GM12878 (cell line): Measurements from ENCODE around the gene PAK6. TPM values are rescaled to one million over a fixed set of nuclear protein-coding genes. Genes with fewer than 3 reads are reported as not detected.

Experiments
- ATAC-seq: fragments of 200-7000 bp; cut with Tn5 transposase; 3 replicates; pipeline ENCODE4 v1.9.1; 2020; ENCODE audit warnings: mild to moderate bottlenecking, moderate library complexity
- BruUV-seq: library from RNA; stranded (reverse); fragments of 400-500 nt; replicated peaks from 2 replicates; lab custom pipeline; 2021; lab: Mats Ljungman, UMichigan
- CTCF ChIA-PET: fragments of 300-600 bp; sonication (Branson Sonifier 250); formaldehyde crosslinking; extraction: SDS; loops from one replicate; lab custom pipeline; 2021; ENCODE audit warnings: inconsistent platforms; lab: Yijun Ruan, JAX
- POLR2A ChIA-PET: fragments of 350-600 bp; formaldehyde crosslinking; extraction: SDS; loops from one replicate; lab custom pipeline; 2021; ENCODE audit warnings: inconsistent platforms; lab: Charles Lee
- RAD21 ChIA-PET: fragments of 300-600 bp; sonication (Branson Sonifier 250); formaldehyde crosslinking; loops from one replicate; lab custom pipeline; 2023; ENCODE audit warnings: antibody characterized with exemption; ENCODE audit not compliant: unreplicated experiment; lab: Charles Lee
- SMC1A ChIA-PET: fragments of 300-600 bp; sonication (Branson Sonifier 250); formaldehyde crosslinking; loops from one replicate; lab custom pipeline; 2023; ENCODE audit not compliant: unreplicated experiment, uncharacterized antibody; lab: Charles Lee
- DNase-seq: peaks from one replicate; pipeline ENCODE4 v3.0.0-alpha.2; 2011; ENCODE audit warnings: low read depth, low spot score
- FAIRE-seq: peaks from 3 replicates; lab custom pipeline; 2011; peaks lifted over from hg19 to GRCh38; lab: Jason Lieb, UNC
- H2AFZ ChIP-seq: 2 replicates; pipeline ENCODE4 v1.6.0; 2011; ENCODE audit warnings: low read depth, low read length, control low read depth; ENCODE audit not compliant: control insufficient read depth
- H3K27ac ChIP-seq: 2 replicates; pipeline ENCODE4 v1.5.1; 2011; ENCODE audit warnings: control low read depth; ENCODE audit not compliant: control insufficient read depth, insufficient read depth
- H3K27me3 ChIP-seq, 2 experiments: replicated peaks in 1 of 2; 2 replicates each; pipeline versions ENCODE4 v1.6.0 to v1.6.1; 2011; ENCODE audit warnings: low read length in 1 of 2; ENCODE audit not compliant: control insufficient read depth in 2 of 2, insufficient read depth in 2 of 2
- H3K36me3 ChIP-seq, 2 experiments: 2 replicates each; pipeline ENCODE4 v1.5.1; 2011; ENCODE audit warnings: low read length in 1 of 2; ENCODE audit not compliant: control insufficient read depth in 2 of 2, insufficient read depth in 2 of 2
- H3K4me1 ChIP-seq: 2 replicates; pipeline ENCODE4 v1.6.1; 2011; ENCODE audit warnings: mild to moderate bottlenecking, low read length, moderate library complexity, mixed read lengths; ENCODE audit not compliant: control insufficient read depth, insufficient read depth
- H3K4me2 ChIP-seq: 2 replicates; pipeline ENCODE4 v1.6.0; 2011; ENCODE audit warnings: control low read depth; ENCODE audit not compliant: control insufficient read depth, insufficient read depth
- H3K4me3 ChIP-seq: fragments of 200-600 bp; sonication (generic); 2 replicates; pipeline ENCODE4 v1.5.1; 2016
- H3K79me2 ChIP-seq: 2 replicates; pipeline ENCODE4 v1.6.0; 2011; ENCODE audit warnings: low read length; ENCODE audit not compliant: control insufficient read depth, insufficient read depth
- H3K9ac ChIP-seq: 2 replicates; pipeline ENCODE4 v1.8.0; 2011; ENCODE audit warnings: low read length, control low read depth, mixed read lengths; ENCODE audit not compliant: control insufficient read depth, insufficient read depth
- H3K9me3 ChIP-seq: replicated peaks from 3 replicates; pipeline ENCODE4 v1.5.1; 2011; ENCODE audit warnings: mild to moderate bottlenecking, low read length; ENCODE audit not compliant: control insufficient read depth, insufficient read depth
- H4K20me1 ChIP-seq: 2 replicates; pipeline ENCODE4 v1.6.0; 2011; ENCODE audit not compliant: control insufficient read depth, insufficient read depth
- ATF7 ChIP-seq: fragments of 450-650 bp; IDR thresholded peaks from 2 replicates; pipeline ENCODE4 v1.6.1; 2016; ENCODE audit warnings: low read depth, mild to moderate bottlenecking
- IKZF2 ChIP-seq, 2 experiments: fragments of 450-650 bp; IDR thresholded peaks; 2 replicates each; pipeline ENCODE4 v1.6.1; 2017; ENCODE audit warnings: mild to moderate bottlenecking in 2 of 2, moderate library complexity in 2 of 2
- NFYB ChIP-seq: IDR thresholded peaks from 2 replicates; pipeline ENCODE4 v1.6.1; 2011; ENCODE audit warnings: low read depth, mild to moderate bottlenecking, low read length, improper control_type of control experiment, moderate library complexity; ENCODE audit not compliant: insufficient read depth
- SPI1 ChIP-seq: IDR thresholded peaks from 2 replicates; pipeline ENCODE4 v1.6.1; 2011; ENCODE audit warnings: low read depth, mild to moderate bottlenecking, low read length, moderate library complexity, borderline replicate concordance; ENCODE audit not compliant: insufficient read depth
- USF1 ChIP-seq: IDR thresholded peaks from 2 replicates; pipeline ENCODE4 v1.6.1; 2011; ENCODE audit warnings: borderline replicate concordance, low read depth, mild to moderate bottlenecking, moderate library complexity, mixed read lengths, low read length; ENCODE audit not compliant: insufficient read depth; ENCODE audit errors: extremely low read length
- WGBS: methylation state at CpG from one replicate; pipeline ENCODE4 v1.1.6; 2016; ENCODE audit warnings: low lambda C conversion rate; ENCODE audit not compliant: insufficient replicate concordance, insufficient coverage; ENCODE audit errors: missing lambda C conversion rate; 5-methylcytosine and 5-hydroxymethylcytosine counted together
- in situ Hi-C: fragments of 300-500 bp; cut with MboI; formaldehyde crosslinking; loops from 9 replicates; pipeline ENCODE4 v1.14.3; 2018; ENCODE audit warnings: mixed read lengths
- intact Hi-C: fragments of 100-400 bp; cut with micrococcal nuclease; formaldehyde crosslinking; loops from one replicate; pipeline ENCODE4 v1.14.2; 2022; ENCODE audit not compliant: unreplicated experiment
- polyA plus RNA-seq, 11 experiments: library from polyadenylated mRNA; depleted of rRNA in 4 of 11; unstranded in 6 of 11; stranded (reverse) in 5 of 11; fragments of >200 nt; fragmentation: Nextera tagmentation in 4 of 11; fragmentation: Illumina TruSeq in 1 of 11; extraction: Ambion mirVana in 4 of 11; extraction: Trizol in 1 of 11; gene quantifications; 1 replicate in 1 of 11; 2 replicates in 10 of 11; pipeline versions ENCODE4 v1.2.1 to v1.2.3, GENCODE V29; 2011 to 2016; ENCODE audit warnings: inconsistent platforms in 2 of 11, missing spikeins in 2 of 11, low read depth in 1 of 11
- total RNA-seq, 4 experiments: library from RNA; depleted of rRNA in 3 of 4; stranded (reverse); fragments of >200 nt in 3 of 4; fragmentation: Illumina TruSeq in 1 of 4; extraction: Trizol in 1 of 4; gene quantifications; 2 replicates each; pipeline versions ENCODE4 v1.2.1 to v1.2.3, GENCODE V29; 2013 to 2021

PAK6 gene
- total and polyA plus RNA-seq, 10 of the 15 experiments (the other 5 are each of a cell fraction or from before 2014, with no cell fraction given) = 0.07 to 0.92 (median 0.31) TPM; not detected in 2

GRCh38 chr15:40235201-40235885 lies 3.5 kb upstream of the PAK6 start:
- ChIA-PET CTCF (interaction anchor here (0.7 to 4.1 kb wide), 2 partner anchors 17 to 109 kb away, joined by 3 to 11 read pairs; no protein-coding TSS in a partner anchor), SMC1A (interaction anchor here (1.0 to 1.9 kb wide), 3 partner anchors 18 to 73 kb away, joined by 3 to 6 read pairs (median 3); no protein-coding TSS in a partner anchor), POLR2A (interaction anchor here (1.0 kb wide), 1 partner anchor 17 kb away, joined by 6 read pairs; no protein-coding TSS in a partner anchor), RAD21 (interaction anchor here (1.2 kb wide), 1 partner anchor 190 kb away, joined by 3 read pairs; no protein-coding TSS in a partner anchor)
- Histone ChIP-seq H3K79me2 (no peaks in the 10 kb centered on the region), H3K27me3 (no peaks in the 10 kb centered on the region; a peak in 1 of 4 replicates), H3K9me3 (no peaks in the 10 kb centered on the region), H3K4me1 (peaks cover 10% of the 10 kb centered on the region), H3K36me3 (peaks cover 7 to 13% of the 10 kb centered on the region in 2 experiments; a peak in 3 of 4 replicates), H3K9ac (no peak overlapping the region), H3K4me3 (no peak overlapping the region), H2AFZ (peak overlapping the region; percentile 20; the same call in 1 of the 2 replicates), H3K4me2 (no peak overlapping the region), H4K20me1 (no peaks in the 10 kb centered on the region), H3K27ac (no peak overlapping the region)
- ATAC-seq = peak; percentile 41
- TF ChIP-seq NFYB (peak; percentile 63; the same call in 1 of the 2 replicates), SPI1 (peak; percentile 83; the same call in 1 of the 2 replicates), IKZF2 (IDR thresholded peaks at IDR 0.05) (0 out of 4 replicates have a peak, but pooled peaks of 1 of the 2 experiments have one; percentile 22), ATF7 (no peak), USF1 (peak; percentile 58)
- in situ Hi-C loops (no loop called here), intact Hi-C loops (no loop called here)
- WGBS = 38% methylated on average over 4 of the region's 4 CpGs
- DNase-seq = no peak
- no TSS peak for BruUV-seq
- no peak for FAIRE-seq
